Forelimb muscle (tissue), 1 donor: Measurements from ENCODE around the gene ANKRD17. TPM values are rescaled to one million over a fixed set of nuclear protein-coding genes. Genes with fewer than 3 reads are reported as not detected.
"Not testable (repeated sequence)": the region's sequence is repeated elsewhere in the genome, so short reads cannot be mapped to it uniquely, and the experiment has no call there.

Source experiments
- DNase-seq: peaks from one replicate; pipeline ENCODE4 v3.0.0-alpha.2; 2013; ENCODE audit warnings: low read depth
- polyA plus RNA-seq: library from polyadenylated mRNA; unstranded; fragments of 120-200 nt; gene quantifications from one replicate; pipeline ENCODE4 v1.2.1, GENCODE V29; 2013; ENCODE audit not compliant: insufficient read length

Gene ANKRD17
- polyA plus RNA-seq, 1 donor = 46.3 TPM

GRCh38 chr4:73248416-73248815 is 10.2 kb downstream of the ANKRD17 start:
- no peak for DNase-seq

GRCh38 chr4:73247100-73247499 is 11.5 kb downstream of the ANKRD17 start:
- DNase-seq = no peak

GRCh38 chr4:73245955-73246354 is 12.6 kb downstream of the ANKRD17 start:
- DNase-seq = no peak

GRCh38 chr4:73244945-73245601 is 13.5 kb downstream of the ANKRD17 start:
- no peak for DNase-seq

- DNase-seq = no peak
Observed at GRCh38 chr4:73237044-73237443, 21.6 kb downstream of the ANKRD17 start.

- DNase-seq = no peak
Observed at GRCh38 chr4:73236151-73236550, 22.4 kb downstream of the ANKRD17 start.

- DNase-seq = no peak
Observed at GRCh38 chr4:73234712-73235111, 23.9 kb downstream of the ANKRD17 start.

GRCh38 chr4:73231518-73232487 is 26.8 kb downstream of the ANKRD17 start:
- DNase-seq = no peak

GRCh38 chr4:73230865-73231517 is 27.6 kb downstream of the ANKRD17 start:
- no peak for DNase-seq

- not testable (repeated sequence) for DNase-seq
Observed at GRCh38 chr4:73228800-73229199, 29.8 kb downstream of the ANKRD17 start.

GRCh38 chr4:73224886-73225285 is 33.7 kb downstream of the ANKRD17 start:
- no peak for DNase-seq

- no peak for DNase-seq
Observed at GRCh38 chr4:73223258-73223650, 35.3 kb downstream of the ANKRD17 start.

GRCh38 chr4:73222466-73223257 is 35.9 kb downstream of the ANKRD17 start:
- DNase-seq = peak; percentile 93

- DNase-seq = no peak
Observed at GRCh38 chr4:73221734-73222133, 36.9 kb downstream of the ANKRD17 start.

GRCh38 chr4:73220815-73221214 is 37.8 kb downstream of the ANKRD17 start:
- DNase-seq = no peak

- no peak for DNase-seq
Observed at GRCh38 chr4:73213916-73214653, 44.5 kb downstream of the ANKRD17 start.

GRCh38 chr4:73212982-73213730 is 45.4 kb downstream of the ANKRD17 start:
- no peak for DNase-seq

GRCh38 chr4:73211968-73212367 is 46.6 kb downstream of the ANKRD17 start:
- DNase-seq = no peak

GRCh38 chr4:73208376-73208775 is 50.2 kb downstream of the ANKRD17 start:
- DNase-seq = no peak

- DNase-seq = no peak
Observed at GRCh38 chr4:73206236-73206635, 52.4 kb downstream of the ANKRD17 start.
